ENCODE measurements around the gene PPFIBP1.

DNA sequence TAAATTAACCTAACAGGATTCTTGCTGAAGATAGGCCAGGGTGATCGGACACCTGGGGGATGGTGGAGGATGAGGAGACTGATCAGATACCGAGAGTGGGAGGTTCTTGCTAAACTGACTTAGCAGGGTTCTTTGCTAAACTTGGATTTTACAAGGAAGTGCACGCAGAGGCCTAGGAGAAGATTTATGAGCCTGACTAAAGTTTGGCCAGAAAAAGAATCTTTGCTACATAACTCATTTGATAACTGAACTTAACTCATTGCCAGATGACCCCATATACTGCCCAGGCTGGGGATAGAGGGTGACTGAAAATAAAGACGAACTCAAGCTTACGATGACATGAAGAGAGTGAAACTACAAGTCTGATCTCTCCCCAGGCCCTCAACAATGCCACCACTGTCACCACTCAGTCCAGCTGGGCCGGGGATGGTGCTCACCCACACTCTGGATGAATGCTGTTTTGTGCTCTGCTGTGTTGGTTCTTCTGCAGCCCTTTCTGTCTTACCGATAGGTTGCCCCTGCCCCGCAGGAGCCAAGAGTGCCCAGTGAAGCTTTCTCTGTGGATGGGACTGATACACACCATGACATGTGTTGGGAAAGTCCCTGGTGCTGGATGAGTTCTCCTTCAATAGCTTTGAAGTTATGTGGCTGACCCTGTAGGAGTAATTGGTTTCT, 29.0 kb downstream of the PPFIBP1 start:
- TF ChIP-seq, protein P1, sequence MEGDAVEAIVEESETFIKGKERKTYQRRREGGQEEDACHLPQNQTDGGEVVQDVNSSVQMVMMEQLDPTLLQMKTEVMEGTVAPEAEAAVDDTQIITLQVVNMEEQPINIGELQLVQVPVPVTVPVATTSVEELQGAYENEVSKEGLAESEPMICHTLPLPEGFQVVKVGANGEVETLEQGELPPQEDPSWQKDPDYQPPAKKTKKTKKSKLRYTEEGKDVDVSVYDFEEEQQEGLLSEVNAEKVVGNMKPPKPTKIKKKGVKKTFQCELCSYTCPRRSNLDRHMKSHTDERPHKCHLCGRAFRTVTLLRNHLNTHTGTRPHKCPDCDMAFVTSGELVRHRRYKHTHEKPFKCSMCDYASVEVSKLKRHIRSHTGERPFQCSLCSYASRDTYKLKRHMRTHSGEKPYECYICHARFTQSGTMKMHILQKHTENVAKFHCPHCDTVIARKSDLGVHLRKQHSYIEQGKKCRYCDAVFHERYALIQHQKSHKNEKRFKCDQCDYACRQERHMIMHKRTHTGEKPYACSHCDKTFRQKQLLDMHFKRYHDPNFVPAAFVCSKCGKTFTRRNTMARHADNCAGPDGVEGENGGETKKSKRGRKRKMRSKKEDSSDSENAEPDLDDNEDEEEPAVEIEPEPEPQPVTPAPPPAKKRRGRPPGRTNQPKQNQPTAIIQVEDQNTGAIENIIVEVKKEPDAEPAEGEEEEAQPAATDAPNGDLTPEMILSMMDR (IDR thresholded peaks at IDR 0.05; ENCODE audit: insufficient read depth, low read length), result no peak
- TF ChIP-seq GABPA (IDR thresholded peaks at IDR 0.05; ENCODE audit: low read depth) (no peak), POLR2AphosphoS5 (IDR thresholded peaks at IDR 0.05; ENCODE audit: low read depth) (no peak), SPI1 (IDR thresholded peaks at IDR 0.05; ENCODE audit: borderline replicate concordance, low read depth) (no peak)
- TF ChIP-seq, protein P2, sequence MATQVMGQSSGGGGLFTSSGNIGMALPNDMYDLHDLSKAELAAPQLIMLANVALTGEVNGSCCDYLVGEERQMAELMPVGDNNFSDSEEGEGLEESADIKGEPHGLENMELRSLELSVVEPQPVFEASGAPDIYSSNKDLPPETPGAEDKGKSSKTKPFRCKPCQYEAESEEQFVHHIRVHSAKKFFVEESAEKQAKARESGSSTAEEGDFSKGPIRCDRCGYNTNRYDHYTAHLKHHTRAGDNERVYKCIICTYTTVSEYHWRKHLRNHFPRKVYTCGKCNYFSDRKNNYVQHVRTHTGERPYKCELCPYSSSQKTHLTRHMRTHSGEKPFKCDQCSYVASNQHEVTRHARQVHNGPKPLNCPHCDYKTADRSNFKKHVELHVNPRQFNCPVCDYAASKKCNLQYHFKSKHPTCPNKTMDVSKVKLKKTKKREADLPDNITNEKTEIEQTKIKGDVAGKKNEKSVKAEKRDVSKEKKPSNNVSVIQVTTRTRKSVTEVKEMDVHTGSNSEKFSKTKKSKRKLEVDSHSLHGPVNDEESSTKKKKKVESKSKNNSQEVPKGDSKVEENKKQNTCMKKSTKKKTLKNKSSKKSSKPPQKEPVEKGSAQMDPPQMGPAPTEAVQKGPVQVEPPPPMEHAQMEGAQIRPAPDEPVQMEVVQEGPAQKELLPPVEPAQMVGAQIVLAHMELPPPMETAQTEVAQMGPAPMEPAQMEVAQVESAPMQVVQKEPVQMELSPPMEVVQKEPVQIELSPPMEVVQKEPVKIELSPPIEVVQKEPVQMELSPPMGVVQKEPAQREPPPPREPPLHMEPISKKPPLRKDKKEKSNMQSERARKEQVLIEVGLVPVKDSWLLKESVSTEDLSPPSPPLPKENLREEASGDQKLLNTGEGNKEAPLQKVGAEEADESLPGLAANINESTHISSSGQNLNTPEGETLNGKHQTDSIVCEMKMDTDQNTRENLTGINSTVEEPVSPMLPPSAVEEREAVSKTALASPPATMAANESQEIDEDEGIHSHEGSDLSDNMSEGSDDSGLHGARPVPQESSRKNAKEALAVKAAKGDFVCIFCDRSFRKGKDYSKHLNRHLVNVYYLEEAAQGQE (IDR thresholded peaks at IDR 0.05; ENCODE audit: insufficient replicate concordance, low read depth), result no peak
